ENCODE data around the gene BICRA. TPM values are rescaled to one million over a fixed set of nuclear protein-coding genes. Genes with fewer than 3 reads are reported as not detected.

Gene BICRA
- total and polyA plus RNA-seq, 2 of the 8 experiments (the other 6 are each of a cell fraction or from before 2014, with no cell fraction given) = 1.5 to 29.2 TPM

- Histone ChIP-seq H3K9ac (replicated peaks in 1 of 4; ENCODE audit: extremely low read depth in 1 of 4, low read depth in 3 of 4, low read length in 3 of 4) (no peak overlapping the region), H2BK15ac (ENCODE audit: low read length) (no peak overlapping the region), H3K27me3 (replicated peaks in 1 of 4; ENCODE audit: control insufficient read depth in 3 of 4, extremely low read depth in 1 of 4, insufficient read depth in 3 of 4, low read length in 3 of 4) (no peaks in the 10 kb centered on the region), H4K5ac (ENCODE audit: insufficient read length, low read depth, low read length) (no peak overlapping the region), H3K56ac (replicated peaks; ENCODE audit: insufficient read length, low read depth, low read length) (no peak overlapping the region), H3K79me1 (ENCODE audit: low read depth, low read length) (peaks cover 19% of the 10 kb centered on the region), H3K18ac (ENCODE audit: extremely low read depth, low read length) (no peak overlapping the region), H3K36me3 (ENCODE audit: control insufficient read depth in 2 of 4, insufficient read depth in 4 of 4, low read length in 3 of 4) (peaks cover 0 to 4% (median 0%) of the 10 kb centered on the region in 4 experiments; a peak in 2 of 8 replicates), H2AK5ac (ENCODE audit: low read depth, low read length) (no peak overlapping the region), H3K23me2 (ENCODE audit: low read depth, low read length) (no peaks in the 10 kb centered on the region), H3K4ac (replicated peaks; ENCODE audit: insufficient read length, low read depth, low read length) (no peak overlapping the region), H2BK20ac (ENCODE audit: low read length) (no peak overlapping the region), H3K27ac (ENCODE audit: low read depth, low read length) (no peak overlapping the region), H3K4me2 (ENCODE audit: insufficient read depth in 1 of 2, low read depth in 2 of 2, low read length in 2 of 2) (no peak overlapping the region), H2BK5ac (ENCODE audit: low read depth, low read length) (no peak overlapping the region), H3K4me1 (replicated peaks in 1 of 4; ENCODE audit: control insufficient read depth in 3 of 4, insufficient read depth in 4 of 4, low read length in 3 of 4) (peaks cover 0 to 10% (median 6%) of the 10 kb centered on the region in 4 experiments; a peak in 6 of 7 replicates), H2BK120ac (replicated peaks; ENCODE audit: low read depth, low read length) (no peak overlapping the region), H3K9me3 (ENCODE audit: insufficient read depth in 2 of 2, low read depth in 1 of 2, low read length in 1 of 2) (no peaks in the 10 kb centered on the region), H2AFZ (ENCODE audit: low read length) (no peak overlapping the region), H2BK12ac (ENCODE audit: low read depth, low read length) (no peak overlapping the region), H4K8ac (ENCODE audit: extremely low read depth, insufficient read depth, low read length) (no peak overlapping the region), H3K14ac (ENCODE audit: insufficient read length) (no peak overlapping the region), H3K4me3 (ENCODE audit: extremely low read depth in 1 of 4, insufficient read depth in 2 of 4, low read depth in 3 of 4, low read length in 4 of 4) (no peak overlapping the region), H3K79me2 (ENCODE audit: control insufficient read depth in 1 of 2, insufficient read depth in 2 of 2, low read length in 2 of 2) (peaks cover 3 to 78% of the 10 kb centered on the region in 2 experiments), H4K91ac (replicated peaks; ENCODE audit: insufficient read length, low read length) (no peak overlapping the region), H3K23ac (ENCODE audit: insufficient read length) (no peak overlapping the region), H4K20me1 (replicated peaks in 1 of 2; ENCODE audit: control insufficient read depth in 1 of 2, insufficient read depth in 2 of 2, low read length in 2 of 2) (peaks cover 3 to 27% of the 10 kb centered on the region in 2 experiments)
- TF ChIP-seq RAD21 (IDR thresholded peaks at IDR 0.05 in 1 of 2, conservative IDR thresholded peaks at IDR 0.05 in 1 of 2; ENCODE audit: low read depth in 2 of 2, low read length in 2 of 2) (no peak), CTBP2 (IDR thresholded peaks at IDR 0.05; ENCODE audit: borderline replicate concordance, insufficient read depth, insufficient read length, low read length) (no peak)
- DNase-seq (ENCODE audit: low read depth in 1 of 2, low spot score in 2 of 2) (no peak), FAIRE-seq (no peak)
- POLR2A ChIA-PET (ENCODE audit: partially characterized antibody) = interaction anchor here (0.6 to 1.4 kb wide), 2 partner anchors 9 to 17 kb away, joined by 3 to 4 read pairs; no protein-coding TSS in a partner anchor
- CTCF ChIA-PET (ENCODE audit: partially characterized antibody) = no interaction called here
- WGBS, 2 experiments (ENCODE audit: extremely low coverage in 1 of 2, insufficient coverage in 1 of 2, insufficient read length in 1 of 2, insufficient replicate concordance in 2 of 2, low coverage in 1 of 2, low lambda C conversion rate in 2 of 2, missing lambda C conversion rate in 1 of 2) = 100% methylated on average over 1 of the region's 1 CpG; no CpG with 5 or more reads in 1 of the 2 experiments
Observed at GRCh38 chr19:47644199-47644598, 35.3 kb downstream of the BICRA start.

Data from H1 (cell line).